Vagina (tissue), 2 donors: ENCODE results near the gene RPS3A.

Experiments used
- POLR2A ChIP-seq, 2 donors: fragments of 450-650 bp; IDR thresholded peaks; one replicate each; pipeline ENCODE4 v1.6.1; 2017; ENCODE audit warnings: antibody characterized with exemption in 2 of 2, mild to moderate bottlenecking in 2 of 2, moderate library complexity in 2 of 2
- POLR2AphosphoS5 ChIP-seq, 2 donors: sonication (generic); formaldehyde crosslinking; IDR thresholded peaks; one replicate each; pipeline ENCODE4 v1.9.0; 2017; ENCODE audit warnings: antibody characterized with exemption in 2 of 2, mild to moderate bottlenecking in 2 of 2, low read depth in 1 of 2; ENCODE audit not compliant: insufficient read depth in 1 of 2
- TF ChIP-seq, protein P1 (sequence below), 3 experiments: fragments of 450-650 bp in 2 of 3; fragments of 200-600 bp in 1 of 3; sonication (generic) in 1 of 3; IDR thresholded peaks; one replicate each; pipeline ENCODE4 v1.5.1; 2017 to 2019; ENCODE audit warnings: antibody characterized with exemption in 3 of 3, mild to moderate bottlenecking in 2 of 3, moderate library complexity in 2 of 3

DNA sequence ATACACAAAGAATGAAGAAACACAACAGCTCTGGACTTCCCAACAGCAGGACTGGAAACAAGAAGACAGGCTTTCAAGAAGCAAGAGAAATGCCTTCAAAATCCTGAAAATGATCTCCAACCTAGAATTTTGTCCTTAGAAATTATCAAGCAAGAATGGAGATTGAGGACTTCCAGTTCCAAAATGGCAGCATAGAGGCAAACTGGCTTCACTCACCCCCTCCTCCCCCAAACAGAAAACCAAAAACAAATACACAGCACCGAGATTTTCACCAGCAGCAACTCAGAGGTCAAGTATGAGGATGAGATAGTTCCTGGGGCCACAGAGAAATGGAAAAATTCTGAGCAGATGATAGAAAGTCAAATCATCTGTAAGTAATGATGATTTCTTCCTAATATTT is 43.9 kb upstream of the RPS3A start:
- TF ChIP-seq, protein P1, sequence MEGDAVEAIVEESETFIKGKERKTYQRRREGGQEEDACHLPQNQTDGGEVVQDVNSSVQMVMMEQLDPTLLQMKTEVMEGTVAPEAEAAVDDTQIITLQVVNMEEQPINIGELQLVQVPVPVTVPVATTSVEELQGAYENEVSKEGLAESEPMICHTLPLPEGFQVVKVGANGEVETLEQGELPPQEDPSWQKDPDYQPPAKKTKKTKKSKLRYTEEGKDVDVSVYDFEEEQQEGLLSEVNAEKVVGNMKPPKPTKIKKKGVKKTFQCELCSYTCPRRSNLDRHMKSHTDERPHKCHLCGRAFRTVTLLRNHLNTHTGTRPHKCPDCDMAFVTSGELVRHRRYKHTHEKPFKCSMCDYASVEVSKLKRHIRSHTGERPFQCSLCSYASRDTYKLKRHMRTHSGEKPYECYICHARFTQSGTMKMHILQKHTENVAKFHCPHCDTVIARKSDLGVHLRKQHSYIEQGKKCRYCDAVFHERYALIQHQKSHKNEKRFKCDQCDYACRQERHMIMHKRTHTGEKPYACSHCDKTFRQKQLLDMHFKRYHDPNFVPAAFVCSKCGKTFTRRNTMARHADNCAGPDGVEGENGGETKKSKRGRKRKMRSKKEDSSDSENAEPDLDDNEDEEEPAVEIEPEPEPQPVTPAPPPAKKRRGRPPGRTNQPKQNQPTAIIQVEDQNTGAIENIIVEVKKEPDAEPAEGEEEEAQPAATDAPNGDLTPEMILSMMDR (IDR thresholded peaks at IDR 0.05) = no peak
- TF ChIP-seq POLR2A (IDR thresholded peaks at IDR 0.05) = no peak
- TF ChIP-seq POLR2AphosphoS5 (IDR thresholded peaks at IDR 0.05; ENCODE audit: insufficient read depth in 1 of 2, low read depth in 1 of 2) = no peak
